WTC11 (cell line): ENCODE measurements around the gene ABL1. TPM values are rescaled to one million over a fixed set of nuclear protein-coding genes. Genes with fewer than 3 reads are reported as not detected.

Experiments used
- ATAC-seq: fragments of 200-7000 bp; cut with Tn5 transposase; 2 replicates; pipeline ENCODE4 v1.10.0; 2021; ENCODE audit warnings: mild to moderate bottlenecking, moderate library complexity
- CTCF ChIA-PET: fragments of 300-600 bp; sonication (Branson Sonifier 250); formaldehyde crosslinking; loops from one replicate; lab custom pipeline; 2021; ENCODE audit warnings: antibody characterized with exemption; lab: Charles Lee
- POLR2A ChIA-PET: fragments of 350-600 bp; sonication (Branson Sonifier 250); formaldehyde crosslinking; loops from one replicate; lab custom pipeline; 2021; ENCODE audit warnings: antibody characterized with exemption; lab: Charles Lee
- DNase-seq: peaks from one replicate; pipeline ENCODE4 v3.0.0; 2021; ENCODE audit warnings: low spot score
- H3K27ac Mint-ChIP-seq: 2 replicates; pipeline ENCODE4 v1.8.0; 2021; ENCODE audit warnings: mixed read lengths
- H3K27me3 Mint-ChIP-seq: 2 replicates; pipeline ENCODE4 v1.8.0; 2021; ENCODE audit warnings: low read depth, mild to moderate bottlenecking, moderate library complexity, mixed read lengths
- H3K36me3 Mint-ChIP-seq: 2 replicates; pipeline ENCODE4 v1.8.0; 2021; ENCODE audit warnings: mixed read lengths
- H3K4me1 Mint-ChIP-seq: 2 replicates; pipeline ENCODE4 v1.8.0; 2022; ENCODE audit warnings: mixed read lengths
- H3K4me3 Mint-ChIP-seq: 2 replicates; pipeline ENCODE4 v1.8.0; 2021; ENCODE audit warnings: mild to moderate bottlenecking, moderate library complexity, mixed read lengths
- H3K9me3 Mint-ChIP-seq: 2 replicates; pipeline ENCODE4 v1.8.0; 2021; ENCODE audit warnings: mixed read lengths
- CBFB ChIP-seq: sonication (generic); formaldehyde crosslinking; IDR thresholded peaks from 2 replicates; pipeline ENCODE4 v1.8.1; 2022; ENCODE audit warnings: mild to moderate bottlenecking, low read depth, missing genetic modification reagents
- FOXK1 ChIP-seq: sonication (generic); formaldehyde crosslinking; IDR thresholded peaks from 2 replicates; pipeline ENCODE4 v1.8.0; 2022; ENCODE audit warnings: mild to moderate bottlenecking, moderate library complexity, missing genetic modification reagents
- GRHL2 ChIP-seq: fragments of 250-450 bp; sonication (Bioruptor Pico); IDR thresholded peaks from 2 replicates; pipeline ENCODE4 v1.8.0; 2022; ENCODE audit warnings: mild to moderate bottlenecking, moderate library complexity; ENCODE audit not compliant: insufficient replicate concordance, severe bottlenecking
- NR2C2 ChIP-seq: sonication (generic); formaldehyde crosslinking; IDR thresholded peaks from 2 replicates; pipeline ENCODE4 v1.8.0; 2022; ENCODE audit warnings: mild to moderate bottlenecking, missing genetic modification reagents
- SMAD3 ChIP-seq: sonication (generic); formaldehyde crosslinking; IDR thresholded peaks from 2 replicates; pipeline ENCODE4 v1.8.0; 2022; ENCODE audit warnings: missing genetic modification reagents, mild to moderate bottlenecking, borderline replicate concordance
- TCF7 ChIP-seq: sonication (generic); formaldehyde crosslinking; IDR thresholded peaks from 2 replicates; pipeline ENCODE4 v1.8.0; 2022; ENCODE audit warnings: mild to moderate bottlenecking, low read depth, missing genetic modification reagents, moderate library complexity
- TEAD1 ChIP-seq: sonication (generic); formaldehyde crosslinking; IDR thresholded peaks from 2 replicates; pipeline ENCODE4 v1.8.0; 2022; ENCODE audit warnings: mild to moderate bottlenecking, missing genetic modification reagents
- ZNF317 ChIP-seq: sonication (generic); formaldehyde crosslinking; IDR thresholded peaks from 2 replicates; pipeline ENCODE4 v1.8.1; 2023; ENCODE audit warnings: low read depth, mild to moderate bottlenecking, moderate library complexity, missing genetic modification reagents, borderline replicate concordance
- total RNA-seq: library from RNA; stranded (reverse); gene quantifications from 3 replicates; pipeline ENCODE4 v1.2.3, GENCODE V29; 2021
- TF ChIP-seq, protein P1 (sequence below): sonication (generic); formaldehyde crosslinking; IDR thresholded peaks from 2 replicates; pipeline ENCODE4 v1.8.0; 2022; ENCODE audit warnings: mild to moderate bottlenecking, missing genetic modification reagents
- TF ChIP-seq, protein P2 (sequence below): fragments of 250-450 bp; sonication (Bioruptor Pico); IDR thresholded peaks from 2 replicates; pipeline ENCODE4 v1.8.0; 2021; ENCODE audit warnings: mild to moderate bottlenecking
- TF ChIP-seq, protein P3 (sequence below): sonication (generic); formaldehyde crosslinking; IDR thresholded peaks from 2 replicates; pipeline ENCODE4 v1.8.0; 2022; ENCODE audit warnings: mild to moderate bottlenecking, missing genetic modification reagents
- TF ChIP-seq, protein P4 (sequence below): fragments of 250-450 bp; sonication (Bioruptor Pico); IDR thresholded peaks from 2 replicates; pipeline ENCODE4 v2.1.2; 2022; ENCODE audit warnings: mild to moderate bottlenecking, moderate library complexity
- TF ChIP-seq, protein P5 (sequence below): fragments of 250-450 bp; sonication (Bioruptor Pico); IDR thresholded peaks from 2 replicates; pipeline ENCODE4 v1.9.0; 2021; ENCODE audit warnings: mild to moderate bottlenecking

Gene ABL1
- total RNA-seq, 1 experiment from 2014 or later, result 104 TPM

DNA sequence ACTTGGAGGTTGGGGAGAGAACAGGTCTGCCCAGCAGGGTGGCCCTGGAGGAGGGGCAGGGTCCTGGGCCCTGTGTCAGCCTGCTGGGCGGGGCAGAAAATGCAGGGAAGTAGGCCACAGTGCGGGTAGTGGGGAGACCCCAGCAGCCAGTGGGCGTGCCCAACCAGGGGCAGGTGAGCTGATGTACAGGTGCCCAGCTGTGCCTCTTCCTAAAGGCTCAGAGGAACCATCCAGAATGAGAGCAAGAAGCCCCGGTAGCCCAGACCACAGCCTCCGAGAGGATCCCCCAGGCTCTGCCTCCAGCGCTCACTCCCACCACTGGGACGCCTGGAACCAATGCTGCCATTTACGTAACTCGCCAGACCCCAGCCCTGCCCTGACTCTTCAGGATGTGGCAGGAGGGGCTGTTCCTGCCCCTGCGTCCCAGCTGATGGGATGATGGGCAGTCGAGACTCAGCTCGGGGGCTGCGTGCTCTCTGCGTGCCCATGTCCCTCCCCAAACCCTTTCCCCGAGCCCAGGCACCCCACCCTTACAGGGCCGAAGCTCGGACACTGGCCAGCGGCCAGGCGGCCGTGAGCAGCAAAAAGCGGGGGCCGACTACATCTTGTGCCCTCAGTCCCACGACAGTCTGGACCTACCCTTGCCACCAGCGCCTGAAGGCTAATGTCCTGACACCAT is 79.5 kb downstream of the ABL1 start:
- Mint-ChIP-seq H3K27me3 (no peaks in the 10 kb centered on the region), H3K4me3 (no peak overlapping the region), H3K4me1 (peaks cover 9% of the 10 kb centered on the region), H3K36me3 (no peaks in the 10 kb centered on the region), H3K9me3 (no peaks in the 10 kb centered on the region), H3K27ac (no peak overlapping the region)
- no peak for TF ChIP-seq GRHL2 (CRISPR knock-in tag)
- DNase-seq (no peak), ATAC-seq (peak; percentile 58)
- CTCF ChIA-PET, result interaction anchor here (0.5 to 2.4 kb wide), 4 partner anchors 84 to 143 kb away, joined by 3 to 20 read pairs (median 6); no protein-coding TSS in a partner anchor
- POLR2A ChIA-PET, result interaction anchor here (0.8 kb wide), 1 partner anchor 79 kb away, joined by 3 read pairs; no protein-coding TSS in a partner anchor

DNA sequence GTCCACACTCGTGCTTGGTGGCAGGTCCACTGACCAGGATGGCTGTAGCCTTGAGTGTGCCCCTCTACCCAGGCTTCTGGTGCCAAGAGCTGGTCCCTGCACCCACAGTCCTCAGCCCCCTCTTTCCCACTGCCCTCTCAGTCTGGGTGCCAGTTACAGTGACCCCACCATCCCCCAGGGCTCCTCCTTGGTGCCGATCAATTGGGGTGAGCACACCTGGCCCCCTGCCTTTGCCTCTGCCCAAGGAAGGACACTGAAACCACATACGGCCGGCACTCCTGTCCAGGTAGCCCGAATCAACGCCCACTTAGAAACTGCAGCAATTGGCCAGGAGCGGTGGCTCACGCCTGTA is 80.0 kb downstream of the ABL1 start:
- no peak overlapping the region for H3K4me3 Mint-ChIP-seq
- ATAC-seq, result no peak
- H3K9me3 Mint-ChIP-seq, result no peaks in the 10 kb centered on the region
- no peak for DNase-seq
- TF ChIP-seq, protein P1, sequence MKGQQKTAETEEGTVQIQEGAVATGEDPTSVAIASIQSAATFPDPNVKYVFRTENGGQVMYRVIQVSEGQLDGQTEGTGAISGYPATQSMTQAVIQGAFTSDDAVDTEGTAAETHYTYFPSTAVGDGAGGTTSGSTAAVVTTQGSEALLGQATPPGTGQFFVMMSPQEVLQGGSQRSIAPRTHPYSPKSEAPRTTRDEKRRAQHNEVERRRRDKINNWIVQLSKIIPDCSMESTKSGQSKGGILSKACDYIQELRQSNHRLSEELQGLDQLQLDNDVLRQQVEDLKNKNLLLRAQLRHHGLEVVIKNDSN (CRISPR knock-in tag), result no peak
- TF ChIP-seq, protein P2, sequence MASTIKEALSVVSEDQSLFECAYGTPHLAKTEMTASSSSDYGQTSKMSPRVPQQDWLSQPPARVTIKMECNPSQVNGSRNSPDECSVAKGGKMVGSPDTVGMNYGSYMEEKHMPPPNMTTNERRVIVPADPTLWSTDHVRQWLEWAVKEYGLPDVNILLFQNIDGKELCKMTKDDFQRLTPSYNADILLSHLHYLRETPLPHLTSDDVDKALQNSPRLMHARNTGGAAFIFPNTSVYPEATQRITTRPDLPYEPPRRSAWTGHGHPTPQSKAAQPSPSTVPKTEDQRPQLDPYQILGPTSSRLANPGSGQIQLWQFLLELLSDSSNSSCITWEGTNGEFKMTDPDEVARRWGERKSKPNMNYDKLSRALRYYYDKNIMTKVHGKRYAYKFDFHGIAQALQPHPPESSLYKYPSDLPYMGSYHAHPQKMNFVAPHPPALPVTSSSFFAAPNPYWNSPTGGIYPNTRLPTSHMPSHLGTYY (CRISPR knock-in tag), result no peak
- TF ChIP-seq FOXK1 (no peak), SMAD3 (CRISPR knock-in tag) (no peak), CBFB (CRISPR knock-in tag) (no peak), NR2C2 (CRISPR knock-in tag) (no peak), TEAD1 (CRISPR knock-in tag) (no peak), ZNF317 (CRISPR knock-in tag) (no peak), TCF7 (CRISPR knock-in tag) (no peak)
- TF ChIP-seq, protein P3, sequence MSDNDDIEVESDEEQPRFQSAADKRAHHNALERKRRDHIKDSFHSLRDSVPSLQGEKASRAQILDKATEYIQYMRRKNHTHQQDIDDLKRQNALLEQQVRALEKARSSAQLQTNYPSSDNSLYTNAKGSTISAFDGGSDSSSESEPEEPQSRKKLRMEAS (CRISPR knock-in tag), result no peak
- TF ChIP-seq, protein P4, sequence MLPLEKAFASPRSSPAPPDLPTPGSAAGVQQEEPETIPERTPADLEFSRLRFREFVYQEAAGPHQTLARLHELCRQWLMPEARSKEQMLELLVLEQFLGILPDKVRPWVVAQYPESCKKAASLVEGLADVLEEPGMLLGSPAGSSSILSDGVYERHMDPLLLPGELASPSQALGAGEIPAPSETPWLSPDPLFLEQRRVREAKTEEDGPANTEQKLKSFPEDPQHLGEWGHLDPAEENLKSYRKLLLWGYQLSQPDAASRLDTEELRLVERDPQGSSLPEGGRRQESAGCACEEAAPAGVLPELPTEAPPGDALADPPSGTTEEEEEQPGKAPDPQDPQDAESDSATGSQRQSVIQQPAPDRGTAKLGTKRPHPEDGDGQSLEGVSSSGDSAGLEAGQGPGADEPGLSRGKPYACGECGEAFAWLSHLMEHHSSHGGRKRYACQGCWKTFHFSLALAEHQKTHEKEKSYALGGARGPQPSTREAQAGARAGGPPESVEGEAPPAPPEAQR (CRISPR knock-in tag), result no peak
- TF ChIP-seq, protein P5, sequence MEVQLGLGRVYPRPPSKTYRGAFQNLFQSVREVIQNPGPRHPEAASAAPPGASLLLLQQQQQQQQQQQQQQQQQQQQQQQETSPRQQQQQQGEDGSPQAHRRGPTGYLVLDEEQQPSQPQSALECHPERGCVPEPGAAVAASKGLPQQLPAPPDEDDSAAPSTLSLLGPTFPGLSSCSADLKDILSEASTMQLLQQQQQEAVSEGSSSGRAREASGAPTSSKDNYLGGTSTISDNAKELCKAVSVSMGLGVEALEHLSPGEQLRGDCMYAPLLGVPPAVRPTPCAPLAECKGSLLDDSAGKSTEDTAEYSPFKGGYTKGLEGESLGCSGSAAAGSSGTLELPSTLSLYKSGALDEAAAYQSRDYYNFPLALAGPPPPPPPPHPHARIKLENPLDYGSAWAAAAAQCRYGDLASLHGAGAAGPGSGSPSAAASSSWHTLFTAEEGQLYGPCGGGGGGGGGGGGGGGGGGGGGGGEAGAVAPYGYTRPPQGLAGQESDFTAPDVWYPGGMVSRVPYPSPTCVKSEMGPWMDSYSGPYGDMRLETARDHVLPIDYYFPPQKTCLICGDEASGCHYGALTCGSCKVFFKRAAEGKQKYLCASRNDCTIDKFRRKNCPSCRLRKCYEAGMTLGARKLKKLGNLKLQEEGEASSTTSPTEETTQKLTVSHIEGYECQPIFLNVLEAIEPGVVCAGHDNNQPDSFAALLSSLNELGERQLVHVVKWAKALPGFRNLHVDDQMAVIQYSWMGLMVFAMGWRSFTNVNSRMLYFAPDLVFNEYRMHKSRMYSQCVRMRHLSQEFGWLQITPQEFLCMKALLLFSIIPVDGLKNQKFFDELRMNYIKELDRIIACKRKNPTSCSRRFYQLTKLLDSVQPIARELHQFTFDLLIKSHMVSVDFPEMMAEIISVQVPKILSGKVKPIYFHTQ (CRISPR knock-in tag), result no peak
- no peak overlapping the region for H3K27ac Mint-ChIP-seq
- ChIA-PET CTCF (interaction anchor here (1.3 kb wide), 1 partner anchor 142 kb away, joined by 3 read pairs; no protein-coding TSS in a partner anchor), POLR2A (no interaction called here)
- H3K36me3 Mint-ChIP-seq, result no peaks in the 10 kb centered on the region
- H3K4me1 Mint-ChIP-seq, result peaks cover 9% of the 10 kb centered on the region
- no peaks in the 10 kb centered on the region for H3K27me3 Mint-ChIP-seq
